Calu3 (cell line): ENCODE measurements around the gene RSRC1. TPM values are rescaled to one million over a fixed set of nuclear protein-coding genes. Genes with fewer than 3 reads are reported as not detected.

ENCODE experiments used
- BruUV-seq: library from RNA; stranded (reverse); fragments of 400-500 nt; replicated peaks from 2 replicates; lab custom pipeline; 2021; lab: Mats Ljungman, UMichigan
- CTCF ChIA-PET: fragments of 300-600 bp; sonication (Branson Sonifier 250); formaldehyde crosslinking; loops from one replicate; lab custom pipeline; 2022; ENCODE audit warnings: antibody characterized with exemption; lab: Charles Lee
- DNase-seq: peaks from one replicate; pipeline ENCODE4 v3.0.0; 2022
- H3K27ac Mint-ChIP-seq: one replicate; pipeline ENCODE4 v1.8.0; 2022; ENCODE audit warnings: mixed read lengths; ENCODE audit not compliant: unreplicated experiment
- H3K27me3 Mint-ChIP-seq: one replicate; pipeline ENCODE4 v1.8.0; 2022; ENCODE audit warnings: mixed read lengths; ENCODE audit not compliant: unreplicated experiment
- H3K36me3 Mint-ChIP-seq: one replicate; pipeline ENCODE4 v1.8.0; 2022; ENCODE audit warnings: mild to moderate bottlenecking, moderate library complexity, mixed read lengths; ENCODE audit not compliant: insufficient read depth, unreplicated experiment
- H3K4me1 Mint-ChIP-seq: one replicate; pipeline ENCODE4 v1.8.0; 2022; ENCODE audit warnings: mild to moderate bottlenecking, low read depth, mixed read lengths; ENCODE audit not compliant: unreplicated experiment
- H3K4me3 Mint-ChIP-seq: one replicate; pipeline ENCODE4 v1.8.0; 2022; ENCODE audit warnings: mild to moderate bottlenecking, low read depth, moderate library complexity, mixed read lengths; ENCODE audit not compliant: unreplicated experiment
- H3K9me3 Mint-ChIP-seq: one replicate; pipeline ENCODE4 v1.8.0; 2022; ENCODE audit warnings: low read depth, mixed read lengths; ENCODE audit not compliant: unreplicated experiment
- CTCF ChIP-seq: fragments of 200-600 bp; IDR thresholded peaks from one replicate; pipeline ENCODE4 v1.8.0; 2022; ENCODE audit warnings: antibody characterized with exemption; ENCODE audit not compliant: unreplicated experiment
- intact Hi-C: fragments of 100-400 bp; cut with micrococcal nuclease; formaldehyde crosslinking; loops from one replicate; pipeline ENCODE4 v1.10.0; 2022; ENCODE audit not compliant: unreplicated experiment
- total RNA-seq: library from RNA; stranded (reverse); gene quantifications from 2 replicates; pipeline ENCODE4 v1.2.3, GENCODE V29; 2022

Gene RSRC1
- total RNA-seq, 1 experiment from 2014 or later, result 81.3 TPM

- H3K36me3 Mint-ChIP-seq, result peaks cover 18% of the 10 kb centered on the region
- H3K27ac Mint-ChIP-seq, result no peak overlapping the region
- peaks cover 15% of the 10 kb centered on the region for H3K4me1 Mint-ChIP-seq
- H3K9me3 Mint-ChIP-seq, result no peaks in the 10 kb centered on the region
- no TSS peak for BruUV-seq
- no peak overlapping the region for H3K4me3 Mint-ChIP-seq
- no peak for TF ChIP-seq CTCF
- no peak for DNase-seq
- CTCF ChIA-PET, result no interaction called here
- no peaks in the 10 kb centered on the region for H3K27me3 Mint-ChIP-seq
- intact Hi-C loops, result no loop called here
Measured at GRCh38 chr3:158094235-158095110, 15.4 kb upstream of the RSRC1 start.

- CTCF ChIA-PET, result no interaction called here
- DNase-seq, result no peak
- TF ChIP-seq CTCF, result no peak
- Mint-ChIP-seq H3K27me3 (no peaks in the 10 kb centered on the region), H3K4me3 (no peak overlapping the region), H3K27ac (no peak overlapping the region), H3K4me1 (peaks cover 15% of the 10 kb centered on the region), H3K9me3 (no peaks in the 10 kb centered on the region), H3K36me3 (peaks cover 18% of the 10 kb centered on the region)
- no TSS peak for BruUV-seq
- intact Hi-C loops, result no loop called here
Measured at GRCh38 chr3:158095111-158095813, 14.6 kb upstream of the RSRC1 start.

- H3K36me3 Mint-ChIP-seq, result peaks cover 18% of the 10 kb centered on the region
- H3K4me3 Mint-ChIP-seq, result no peak overlapping the region
- DNase-seq, result no peak
- TF ChIP-seq CTCF, result no peak
- no peaks in the 10 kb centered on the region for H3K27me3 Mint-ChIP-seq
- no TSS peak for BruUV-seq
- H3K9me3 Mint-ChIP-seq, result no peaks in the 10 kb centered on the region
- peaks cover 15% of the 10 kb centered on the region for H3K4me1 Mint-ChIP-seq
- intact Hi-C loops, result no loop called here
- CTCF ChIA-PET, result interaction anchor here (0.7 kb wide), 1 partner anchor 208 kb away, joined by 3 read pairs; no protein-coding TSS in a partner anchor
- H3K27ac Mint-ChIP-seq, result no peak overlapping the region
Measured at GRCh38 chr3:158095814-158096704, 13.8 kb upstream of the RSRC1 start.

GRCh38 chr3:158097081-158097592 is 12.8 kb upstream of the RSRC1 start:
- Mint-ChIP-seq H3K36me3 (peaks cover 18% of the 10 kb centered on the region), H3K27ac (peak overlapping the region; percentile 3), H3K9me3 (no peaks in the 10 kb centered on the region), H3K4me1 (peaks cover 15% of the 10 kb centered on the region), H3K27me3 (no peaks in the 10 kb centered on the region), H3K4me3 (peak overlapping the region; percentile 85)
- TF ChIP-seq CTCF, result no peak
- no peak for DNase-seq
- CTCF ChIA-PET, result interaction anchor here (1.1 kb wide), 1 partner anchor 13 kb away, joined by 3 read pairs; the partner anchor contains the start of gene RSRC1
- TSS peak; percentile 59 for BruUV-seq
- intact Hi-C loops, result no loop called here
